B cell (primary cell): Measurements from ENCODE around the gene OR6C2. TPM values are rescaled to one million over a fixed set of nuclear protein-coding genes. Genes with fewer than 3 reads are reported as not detected.

Experiments used
- ATAC-seq: fragments of 200-7000 bp; cut with Tn5 transposase; one replicate; pipeline ENCODE4 v1.10.0; 2021; ENCODE audit warnings: low read depth, mild to moderate bottlenecking, moderate number of reproducible peaks, moderate library complexity
- CTCF ChIA-PET: fragments of 350-600 bp; sonication (Branson Sonifier 250); formaldehyde crosslinking; loops from one replicate; lab custom pipeline; 2021; ENCODE audit warnings: antibody characterized with exemption, inconsistent platforms; lab: Charles Lee
- POLR2A ChIA-PET: fragments of 350-600 bp; sonication (Branson Sonifier 250); formaldehyde crosslinking; loops from one replicate; lab custom pipeline; 2021; ENCODE audit warnings: antibody characterized with exemption; lab: Charles Lee
- DNase-seq: peaks from one replicate; pipeline ENCODE4 v3.0.0; 2013
- H2AFZ ChIP-seq: 2 replicates; pipeline ENCODE4 v1.6.1; 2012; ENCODE audit warnings: mild to moderate bottlenecking, low read depth, low read length; ENCODE audit not compliant: insufficient read depth, poor library complexity, severe bottlenecking
- H3K27ac ChIP-seq, 2 donors: 1 replicate in 1 of 2; 2 replicates in 1 of 2; pipeline ENCODE4 v1.5.1; 2012 to 2013; ENCODE audit warnings: low read length in 2 of 2, mild to moderate bottlenecking in 2 of 2, moderate library complexity in 1 of 2
- H3K27me3 ChIP-seq, 4 experiments: fragments of 200-600 bp in 1 of 4; sonication (generic) in 1 of 4; replicated peaks in 1 of 4; 1 replicate in 2 of 4; 2 replicates in 2 of 4; pipeline versions ENCODE4 v1.6.1 to v1.7.0; 2013 to 2016; ENCODE audit warnings: low read length in 3 of 4, mild to moderate bottlenecking in 2 of 4, mixed read lengths in 1 of 4, moderate library complexity in 1 of 4; ENCODE audit not compliant: insufficient read depth in 4 of 4, control insufficient read depth in 3 of 4; ENCODE audit errors: control extremely low read depth in 1 of 4
- H3K36me3 ChIP-seq, 2 experiments: replicated peaks in 1 of 2; 1 replicate in 1 of 2; 2 replicates in 1 of 2; pipeline versions ENCODE4 v1.6.1 to v1.7.1; 2013; ENCODE audit warnings: low read length in 1 of 2; ENCODE audit not compliant: insufficient read depth in 2 of 2, control insufficient read depth in 1 of 2; ENCODE audit errors: control extremely low read depth in 1 of 2, extremely low read depth in 1 of 2
- H3K4me1 ChIP-seq, 2 donors: fragments of 200-600 bp in 1 of 2; sonication (generic) in 1 of 2; 1 replicate in 1 of 2; 2 replicates in 1 of 2; pipeline versions ENCODE4 v1.5.1 to v1.6.1; 2013 to 2017; ENCODE audit warnings: low read length in 2 of 2; ENCODE audit not compliant: control insufficient read depth in 2 of 2, insufficient read depth in 2 of 2
- H3K4me2 ChIP-seq: replicated peaks from 2 replicates; pipeline ENCODE3; 2012; ENCODE audit warnings: mild to moderate bottlenecking, low read depth, low read length; ENCODE audit not compliant: poor library complexity, severe bottlenecking
- H3K4me3 ChIP-seq, 5 experiments: fragments of 200-600 bp in 1 of 5; sonication (generic) in 1 of 5; 1 replicate in 3 of 5; 2 replicates in 2 of 5; pipeline versions ENCODE4 v1.5.1 to v1.7.0; 2011 to 2016; ENCODE audit warnings: low read length in 4 of 5, mild to moderate bottlenecking in 4 of 5, low read depth in 2 of 5, control low read depth in 1 of 5, moderate library complexity in 1 of 5; ENCODE audit not compliant: insufficient read depth in 1 of 5; ENCODE audit errors: control extremely low read depth in 1 of 5, extremely low read depth in 1 of 5
- H3K79me2 ChIP-seq: fragments of 200-600 bp; sonication (generic); one replicate; pipeline ENCODE4 v1.6.0; 2016; ENCODE audit warnings: low read length; ENCODE audit not compliant: control insufficient read depth, insufficient read depth
- H3K9ac ChIP-seq: fragments of 200-600 bp; sonication (generic); 2 replicates; pipeline ENCODE4 v1.6.1; 2017; ENCODE audit warnings: mild to moderate bottlenecking, low read length, moderate library complexity
- H3K9me3 ChIP-seq, 3 donors: one replicate each; pipeline versions ENCODE4 v1.6.1 to v1.7.1; 2013; ENCODE audit warnings: low read length in 2 of 3; ENCODE audit not compliant: control insufficient read depth in 2 of 3, insufficient read depth in 1 of 3; ENCODE audit errors: control extremely low read depth in 1 of 3
- H4K20me1 ChIP-seq: 2 replicates; pipeline ENCODE4 v1.6.0; 2012; ENCODE audit warnings: mild to moderate bottlenecking, low read length; ENCODE audit not compliant: insufficient read depth, control insufficient read depth, poor library complexity, severe bottlenecking
- H3K27ac Mint-ChIP-seq: one replicate; pipeline ENCODE4 v1.8.0; 2021; ENCODE audit warnings: mixed read lengths
- H3K27me3 Mint-ChIP-seq: one replicate; pipeline ENCODE4 v1.8.0; 2021; ENCODE audit warnings: mixed read lengths
- H3K4me1 Mint-ChIP-seq: one replicate; pipeline ENCODE4 v1.8.0; 2021; ENCODE audit warnings: mixed read lengths
- H3K4me3 Mint-ChIP-seq: one replicate; pipeline ENCODE4 v1.8.0; 2021; ENCODE audit warnings: mixed read lengths
- H3K9me3 Mint-ChIP-seq: one replicate; pipeline ENCODE4 v1.8.0; 2022; ENCODE audit warnings: mixed read lengths; ENCODE audit not compliant: insufficient read depth
- CTCF ChIP-seq: fragments of 200-600 bp; IDR thresholded peaks from one replicate; pipeline ENCODE4 v1.8.0; 2022; ENCODE audit warnings: antibody characterized with exemption, mild to moderate bottlenecking
- EZH2 ChIP-seq: IDR thresholded peaks from 2 replicates; pipeline ENCODE4 v1.6.1; 2012; ENCODE audit warnings: borderline replicate concordance, low read depth, mild to moderate bottlenecking, moderate library complexity, low read length; ENCODE audit not compliant: insufficient read depth, poor library complexity, severe bottlenecking
- WGBS: methylation state at CpG from one replicate; pipeline ENCODE4 v1.1.5; 2013; ENCODE audit warnings: missing lambda C conversion rate; ENCODE audit not compliant: insufficient coverage; 5-methylcytosine and 5-hydroxymethylcytosine counted together
- intact Hi-C: fragments of 100-400 bp; cut with micrococcal nuclease; formaldehyde crosslinking; loops from one replicate; pipeline ENCODE4 v1.10.0; 2022
- polyA plus RNA-seq: library from polyadenylated mRNA; depleted of rRNA; stranded (reverse); fragments of >200 nt; gene quantifications from 2 replicates; pipeline ENCODE4 v1.2.3, GENCODE V29; 2012
- total RNA-seq, 2 donors: library from RNA; stranded (reverse); fragments of 120-200 nt in 1 of 2; gene quantifications; 1 replicate in 1 of 2; 2 replicates in 1 of 2; pipeline versions ENCODE4 v1.2.3 to v1.2.4, GENCODE V29; 2013 to 2022

Gene OR6C2
- total and polyA plus RNA-seq, 2 donors (not counting 1 experiment from before 2014, with no cell fraction given), result not detected

- ATAC-seq (no peak), DNase-seq (no peak)
- no peaks in the 10 kb centered on the region for H3K9me3 ChIP-seq
- H3K4me1 Mint-ChIP-seq, result peaks cover 9% of the 10 kb centered on the region
- no peak overlapping the region for H3K4me3 Mint-ChIP-seq
- ChIA-PET CTCF (no interaction called here), POLR2A (no interaction called here)
- no peaks in the 10 kb centered on the region for H3K9me3 Mint-ChIP-seq
- no peaks in the 10 kb centered on the region for H3K27me3 ChIP-seq
- 100% methylated on average over 1 of the region's 4 CpGs for WGBS
- no peaks in the 10 kb centered on the region for H4K20me1 ChIP-seq
- no peaks in the 10 kb centered on the region for H3K79me2 ChIP-seq
- no peak overlapping the region for H3K27ac Mint-ChIP-seq
- H3K4me3 ChIP-seq, result no peak overlapping the region
- H3K9ac ChIP-seq, result no peak overlapping the region
- no peak overlapping the region for H3K27ac ChIP-seq
- peaks cover 0 to 6% of the 10 kb centered on the region in 2 donors for H3K4me1 ChIP-seq
- H3K4me2 ChIP-seq, result no peak overlapping the region
- no peak overlapping the region for H2AFZ ChIP-seq
- TF ChIP-seq EZH2 (no peak), CTCF (no peak)
- no peaks in the 10 kb centered on the region for H3K36me3 ChIP-seq
- no peaks in the 10 kb centered on the region for H3K27me3 Mint-ChIP-seq
- intact Hi-C loops, result no loop called here
Observed at GRCh38 chr12:55499231-55499630, 55.4 kb downstream of the OR6C2 start.

GRCh38 chr12:55499810-55500252 is 56.0 kb downstream of the OR6C2 start:
- WGBS, result no CpG with 5 or more reads among the region's 2 CpGs
- DNase-seq (no peak), ATAC-seq (no peak)
- no peaks in the 10 kb centered on the region for H3K36me3 ChIP-seq
- no peak overlapping the region for H2AFZ ChIP-seq
- peaks cover 2% of the 10 kb centered on the region for H3K9me3 Mint-ChIP-seq
- POLR2A ChIA-PET, result no interaction called here
- H3K9ac ChIP-seq, result no peak overlapping the region
- no peaks in the 10 kb centered on the region for H4K20me1 ChIP-seq
- H3K4me3 ChIP-seq, result no peak overlapping the region
- no peaks in the 10 kb centered on the region for H3K27me3 Mint-ChIP-seq
- H3K9me3 ChIP-seq, result no peaks in the 10 kb centered on the region
- intact Hi-C loops, result no loop called here
- no peak overlapping the region for H3K4me2 ChIP-seq
- H3K4me1 ChIP-seq, result peaks cover 0 to 6% of the 10 kb centered on the region in 2 donors
- CTCF ChIA-PET, result no interaction called here
- TF ChIP-seq EZH2, result no peak
- TF ChIP-seq CTCF, result no peak
- no peaks in the 10 kb centered on the region for H3K27me3 ChIP-seq
- no peak overlapping the region for H3K4me3 Mint-ChIP-seq
- no peak overlapping the region for H3K27ac ChIP-seq
- no peak overlapping the region for H3K27ac Mint-ChIP-seq
- H3K4me1 Mint-ChIP-seq, result peaks cover 9% of the 10 kb centered on the region
- H3K79me2 ChIP-seq, result no peaks in the 10 kb centered on the region
